ENCODE results near the gene SRPX.

SRPX gene

DNA sequence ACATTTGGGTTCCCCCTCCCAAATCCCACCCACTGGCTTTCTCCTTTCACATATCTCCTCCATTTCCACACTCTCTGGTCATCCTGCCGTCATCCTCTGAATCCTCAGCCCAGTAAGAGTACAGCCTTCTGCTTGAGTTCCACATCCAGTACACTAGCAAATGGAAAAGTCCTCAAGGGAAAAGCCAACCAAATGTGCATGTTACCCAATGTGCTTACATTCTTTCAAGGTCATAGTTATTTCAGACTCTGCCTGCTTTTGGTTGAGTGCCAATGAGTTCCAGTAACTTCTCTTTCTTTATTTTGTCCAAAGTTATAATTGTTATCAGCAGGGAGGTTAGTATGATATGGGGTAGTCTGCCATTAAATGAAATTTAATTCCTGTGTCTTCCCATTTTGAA is 78.1 kb downstream of the SRPX start:
- H3K36me3 ChIP-seq (ENCODE audit: control insufficient read depth in 1 of 2, insufficient read depth in 2 of 2, low read depth in 1 of 2, low read length in 2 of 2), result peaks cover 0 to 13% of the 10 kb centered on the region in 2 experiments
- peaks cover 0 to 4% of the 10 kb centered on the region in 2 experiments for H3K27me3 ChIP-seq (ENCODE audit: control insufficient read depth in 1 of 2, insufficient read depth in 1 of 2, low read length in 2 of 2)
- H2BK120ac ChIP-seq (ENCODE audit: low read depth, low read length), result no peak overlapping the region
- H3K4ac ChIP-seq (ENCODE audit: low read depth in 1 of 2, low read length in 2 of 2), result no peak overlapping the region
- no peak overlapping the region for H3K9ac ChIP-seq (ENCODE audit: low read length)
- H2AK5ac ChIP-seq (ENCODE audit: low read length, severe bottlenecking), result no peak overlapping the region
- H4K91ac ChIP-seq (ENCODE audit: low read length), result no peak overlapping the region
- H2BK5ac ChIP-seq (ENCODE audit: low read depth, low read length, poor library complexity, severe bottlenecking), result no peak overlapping the region
- no peak overlapping the region for H3K14ac ChIP-seq (ENCODE audit: low read length in 2 of 2)
- H3K4me1 ChIP-seq (ENCODE audit: control insufficient read depth, insufficient read depth, low read depth, low read length), result no peaks in the 10 kb centered on the region
- H2BK15ac ChIP-seq (ENCODE audit: low read depth, poor library complexity, severe bottlenecking), result no peak overlapping the region
- DNase-seq, result peak; percentile 49
- H4K8ac ChIP-seq (ENCODE audit: low read length), result no peak overlapping the region
- no peak overlapping the region for H3K4me3 ChIP-seq (ENCODE audit: insufficient read depth in 1 of 2, low read depth in 1 of 2, low read length in 2 of 2)
- H3K79me1 ChIP-seq (replicated peaks; ENCODE audit: low read length, poor library complexity, severe bottlenecking), result no peaks in the 10 kb centered on the region
- no peak overlapping the region for H3K4me2 ChIP-seq (ENCODE audit: low read length, poor library complexity, severe bottlenecking)
- H2BK12ac ChIP-seq (ENCODE audit: low read length in 2 of 2), result no peak overlapping the region
- H3K27ac ChIP-seq (ENCODE audit: low read length, poor library complexity, severe bottlenecking), result no peak overlapping the region
- no peak overlapping the region for H2AFZ ChIP-seq (ENCODE audit: low read depth, low read length)
- no peaks in the 10 kb centered on the region for H3K9me3 ChIP-seq (ENCODE audit: control insufficient read depth, low read length)
- H3K18ac ChIP-seq (ENCODE audit: low read depth in 1 of 2, low read length in 2 of 2), result no peak overlapping the region
- WGBS, result 69% methylated on average over 1 of the region's 1 CpG
- H3K23ac ChIP-seq (ENCODE audit: low read length in 2 of 2), result no peak overlapping the region

DNA sequence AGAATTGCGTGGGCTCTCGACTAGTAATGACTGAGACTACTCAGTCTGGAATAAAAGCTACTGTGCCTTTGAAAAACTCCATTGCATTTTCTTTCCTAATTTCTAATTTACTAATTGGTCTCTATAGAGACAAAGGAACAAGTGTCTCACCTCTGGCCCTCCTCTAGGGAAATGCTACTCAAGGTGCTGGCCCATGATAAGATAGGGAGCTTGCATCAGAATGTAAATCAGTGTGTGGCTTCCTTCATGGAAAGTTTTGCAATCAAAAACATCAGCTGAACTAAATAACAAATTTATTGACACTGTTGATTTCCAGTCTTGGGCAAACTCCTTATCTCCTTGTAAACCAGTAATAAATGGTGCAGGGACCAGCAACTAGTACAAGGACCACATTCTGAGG is 81.8 kb downstream of the SRPX start:
- H3K4me3 ChIP-seq (ENCODE audit: insufficient read depth in 1 of 2, low read depth in 1 of 2, low read length in 2 of 2), result no peak overlapping the region
- H3K79me1 ChIP-seq (replicated peaks; ENCODE audit: low read length, poor library complexity, severe bottlenecking), result no peaks in the 10 kb centered on the region
- H3K9ac ChIP-seq (ENCODE audit: low read length), result no peak overlapping the region
- no peak overlapping the region for H2BK12ac ChIP-seq (ENCODE audit: low read length in 2 of 2)
- no peak overlapping the region for H4K8ac ChIP-seq (ENCODE audit: low read length)
- DNase-seq, result no peak
- no peaks in the 10 kb centered on the region for H3K36me3 ChIP-seq (ENCODE audit: control insufficient read depth in 1 of 2, insufficient read depth in 2 of 2, low read depth in 1 of 2, low read length in 2 of 2)
- H2BK15ac ChIP-seq (ENCODE audit: low read depth, poor library complexity, severe bottlenecking), result no peak overlapping the region
- H4K91ac ChIP-seq (ENCODE audit: low read length), result no peak overlapping the region
- H3K27me3 ChIP-seq (ENCODE audit: control insufficient read depth in 1 of 2, insufficient read depth in 1 of 2, low read length in 2 of 2), result peaks cover 0 to 9% of the 10 kb centered on the region in 2 experiments
- H3K4ac ChIP-seq (ENCODE audit: low read depth in 1 of 2, low read length in 2 of 2), result no peak overlapping the region
- no peak overlapping the region for H3K27ac ChIP-seq (ENCODE audit: low read length, poor library complexity, severe bottlenecking)
- H3K23ac ChIP-seq (ENCODE audit: low read length in 2 of 2), result no peak overlapping the region
- H2AK5ac ChIP-seq (ENCODE audit: low read length, severe bottlenecking), result no peak overlapping the region
- H3K4me2 ChIP-seq (ENCODE audit: low read length, poor library complexity, severe bottlenecking), result no peak overlapping the region
- H3K14ac ChIP-seq (ENCODE audit: low read length in 2 of 2), result no peak overlapping the region
- no peaks in the 10 kb centered on the region for H3K9me3 ChIP-seq (ENCODE audit: control insufficient read depth, low read length)
- no peaks in the 10 kb centered on the region for H3K4me1 ChIP-seq (ENCODE audit: control insufficient read depth, insufficient read depth, low read depth, low read length)
- H2BK5ac ChIP-seq (ENCODE audit: low read depth, low read length, poor library complexity, severe bottlenecking), result no peak overlapping the region
- no peak overlapping the region for H3K18ac ChIP-seq (ENCODE audit: low read depth in 1 of 2, low read length in 2 of 2)
- H2BK120ac ChIP-seq (ENCODE audit: low read depth, low read length), result no peak overlapping the region
- no peak overlapping the region for H2AFZ ChIP-seq (ENCODE audit: low read depth, low read length)
- WGBS, result 71% methylated on average over 2 of the region's 2 CpGs

DNA sequence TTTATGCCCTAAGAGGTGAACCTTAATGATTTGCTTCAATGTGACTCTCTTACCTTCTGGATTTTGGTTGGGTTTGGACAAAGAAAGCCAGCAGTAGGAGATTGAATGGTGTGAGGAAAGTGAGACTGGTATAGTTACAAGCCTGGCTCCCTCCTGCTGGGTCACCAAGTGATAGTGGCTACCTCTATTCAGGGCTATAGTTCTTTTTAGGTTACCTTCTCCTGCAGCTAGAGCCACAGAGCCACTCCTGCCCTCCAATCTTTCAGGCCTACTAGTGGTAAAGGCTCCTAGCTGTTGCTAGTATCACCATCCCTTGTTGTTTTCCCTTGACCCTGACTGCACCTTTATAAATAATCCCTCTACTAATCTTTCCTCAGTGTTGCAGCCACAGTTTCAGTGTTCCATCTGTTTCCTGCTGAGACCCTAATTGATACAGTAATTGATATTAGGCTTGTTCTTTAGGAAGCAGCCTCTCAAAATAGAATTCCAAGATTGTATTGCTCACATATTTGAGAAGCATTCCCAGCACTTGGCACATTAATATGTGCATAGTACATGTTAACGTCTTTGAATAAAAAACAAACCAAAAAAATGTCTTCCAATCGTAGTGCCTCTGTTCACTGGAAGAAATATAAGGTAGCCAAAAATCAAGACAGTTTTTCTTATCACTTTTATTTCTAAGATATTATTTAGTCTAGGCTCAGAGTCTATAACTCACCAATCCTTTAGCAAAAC is 82.3 kb downstream of the SRPX start:
- Histone ChIP-seq H3K4me3 (ENCODE audit: insufficient read depth in 1 of 2, low read depth in 1 of 2, low read length in 2 of 2) (no peak overlapping the region), H2BK120ac (ENCODE audit: low read depth, low read length) (no peak overlapping the region), H3K4ac (ENCODE audit: low read depth in 1 of 2, low read length in 2 of 2) (no peak overlapping the region), H2BK5ac (ENCODE audit: low read depth, low read length, poor library complexity, severe bottlenecking) (no peak overlapping the region), H3K9me3 (ENCODE audit: control insufficient read depth, low read length) (no peaks in the 10 kb centered on the region), H3K14ac (ENCODE audit: low read length in 2 of 2) (no peak overlapping the region), H3K27me3 (ENCODE audit: control insufficient read depth in 1 of 2, insufficient read depth in 1 of 2, low read length in 2 of 2) (peaks cover 0 to 9% of the 10 kb centered on the region in 2 experiments), H2BK12ac (ENCODE audit: low read length in 2 of 2) (no peak overlapping the region), H3K36me3 (ENCODE audit: control insufficient read depth in 1 of 2, insufficient read depth in 2 of 2, low read depth in 1 of 2, low read length in 2 of 2) (no peaks in the 10 kb centered on the region), H2AFZ (ENCODE audit: low read depth, low read length) (no peak overlapping the region), H3K4me1 (ENCODE audit: control insufficient read depth, insufficient read depth, low read depth, low read length) (no peaks in the 10 kb centered on the region), H4K91ac (ENCODE audit: low read length) (no peak overlapping the region), H2BK15ac (ENCODE audit: low read depth, poor library complexity, severe bottlenecking) (no peak overlapping the region), H3K18ac (ENCODE audit: low read depth in 1 of 2, low read length in 2 of 2) (no peak overlapping the region), H3K79me1 (replicated peaks; ENCODE audit: low read length, poor library complexity, severe bottlenecking) (no peaks in the 10 kb centered on the region), H3K9ac (ENCODE audit: low read length) (no peak overlapping the region), H3K23ac (ENCODE audit: low read length in 2 of 2) (no peak overlapping the region), H3K27ac (ENCODE audit: low read length, poor library complexity, severe bottlenecking) (no peak overlapping the region), H3K4me2 (ENCODE audit: low read length, poor library complexity, severe bottlenecking) (no peak overlapping the region), H2AK5ac (ENCODE audit: low read length, severe bottlenecking) (no peak overlapping the region), H4K8ac (ENCODE audit: low read length) (no peak overlapping the region)
- no CpG with 5 or more reads among the region's 2 CpGs for WGBS
- DNase-seq, result no peak

DNA sequence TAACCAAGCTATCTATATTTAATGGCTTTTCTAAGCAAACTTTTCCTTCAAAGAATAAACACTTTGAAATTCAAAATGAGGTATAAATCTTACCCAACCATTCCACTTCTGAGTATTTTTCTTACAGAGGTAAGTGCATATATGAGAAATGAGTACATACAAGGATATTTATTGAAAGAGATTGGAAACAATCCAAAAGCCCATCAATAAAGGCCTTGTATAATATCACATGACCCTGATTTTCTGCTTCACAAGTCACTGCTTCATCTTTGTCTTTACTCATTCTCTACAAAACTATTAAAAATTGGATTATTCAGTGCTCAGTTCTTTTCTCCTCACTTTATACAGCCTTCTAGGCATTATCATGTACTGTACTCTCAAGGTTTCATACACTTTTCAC is 91.3 kb downstream of the SRPX start:
- Histone ChIP-seq H2BK120ac (ENCODE audit: low read depth, low read length) (no peak overlapping the region), H2BK5ac (ENCODE audit: low read depth, low read length, poor library complexity, severe bottlenecking) (no peak overlapping the region), H2AK5ac (ENCODE audit: low read length, severe bottlenecking) (no peak overlapping the region), H2BK15ac (ENCODE audit: low read depth, poor library complexity, severe bottlenecking) (no peak overlapping the region), H3K27me3 (ENCODE audit: control insufficient read depth in 1 of 2, insufficient read depth in 1 of 2, low read length in 2 of 2) (peaks cover 0 to 9% of the 10 kb centered on the region in 2 experiments), H3K4me1 (ENCODE audit: control insufficient read depth, insufficient read depth, low read depth, low read length) (no peaks in the 10 kb centered on the region), H3K18ac (ENCODE audit: low read depth in 1 of 2, low read length in 2 of 2) (no peak overlapping the region), H2BK12ac (ENCODE audit: low read length in 2 of 2) (no peak overlapping the region), H3K14ac (ENCODE audit: low read length in 2 of 2) (no peak overlapping the region), H3K4ac (ENCODE audit: low read depth in 1 of 2, low read length in 2 of 2) (no peak overlapping the region), H3K4me3 (ENCODE audit: insufficient read depth in 1 of 2, low read depth in 1 of 2, low read length in 2 of 2) (no peak overlapping the region), H4K8ac (ENCODE audit: low read length) (no peak overlapping the region), H3K4me2 (ENCODE audit: low read length, poor library complexity, severe bottlenecking) (no peak overlapping the region), H3K23ac (ENCODE audit: low read length in 2 of 2) (no peak overlapping the region), H3K27ac (ENCODE audit: low read length, poor library complexity, severe bottlenecking) (no peak overlapping the region), H2AFZ (ENCODE audit: low read depth, low read length) (no peak overlapping the region), H3K79me1 (replicated peaks; ENCODE audit: low read length, poor library complexity, severe bottlenecking) (no peaks in the 10 kb centered on the region), H3K36me3 (ENCODE audit: control insufficient read depth in 1 of 2, insufficient read depth in 2 of 2, low read depth in 1 of 2, low read length in 2 of 2) (peaks cover 0 to 3% of the 10 kb centered on the region in 2 experiments), H4K91ac (ENCODE audit: low read length) (no peak overlapping the region), H3K9me3 (ENCODE audit: control insufficient read depth, low read length) (no peaks in the 10 kb centered on the region), H3K9ac (ENCODE audit: low read length) (no peak overlapping the region)
- DNase-seq, result no peak

Data from mesenchymal stem cell (in vitro differentiated cells and primary cell).